ENCODE data around the gene TTC7B. TPM values are rescaled to one million over a fixed set of nuclear protein-coding genes. Genes with fewer than 3 reads are reported as not detected.

TTC7B gene
- polyA plus RNA-seq, 1 donor (not counting 4 experiments of a cell fraction or from before 2014, with no cell fraction given), result 21.4 TPM

- no peak for TF ChIP-seq EZH2 (IDR thresholded peaks at IDR 0.05; ENCODE audit: low read length)
- no peak for TF ChIP-seq CTCF (optimal IDR thresholded peaks at IDR 0.05 in 1 of 3, IDR thresholded peaks at IDR 0.05 in 1 of 3, conservative IDR thresholded peaks at IDR 0.05 in 1 of 3; ENCODE audit: extremely low read depth in 1 of 3, insufficient read depth in 2 of 3, low read length in 3 of 3)
- FAIRE-seq, result no peak
- H3K9ac ChIP-seq (ENCODE audit: control insufficient read depth, extremely low read depth, insufficient read depth, low read length), result no peak overlapping the region
- no peaks in the 10 kb centered on the region for H4K20me1 ChIP-seq (ENCODE audit: control insufficient read depth, extremely low read depth, insufficient read depth, low read length)
- no peaks in the 10 kb centered on the region for H3K9me1 ChIP-seq (ENCODE audit: control insufficient read depth, extremely low read depth, insufficient read depth, low read length)
- no peaks in the 10 kb centered on the region for H3K27me3 ChIP-seq (ENCODE audit: control insufficient read depth, extremely low read depth, insufficient read depth, low read length)
- no peak overlapping the region for H3K4me2 ChIP-seq (ENCODE audit: control insufficient read depth, extremely low read depth, insufficient read depth, low read depth, low read length)
- dilution Hi-C loops (cut with MboI; ENCODE audit: extremely low pct_ligation_motif_present, low sequenced_read_pairs), result no loop called here
- H3K79me2 ChIP-seq (ENCODE audit: control insufficient read depth, insufficient read depth, low read length), result no peaks in the 10 kb centered on the region
- no peaks in the 10 kb centered on the region for H3K4me1 ChIP-seq (ENCODE audit: control insufficient read depth, extremely low read depth, insufficient read depth, low read length)
- no peaks in the 10 kb centered on the region for H3K36me3 ChIP-seq (ENCODE audit: control insufficient read depth in 2 of 2, extremely low read depth in 1 of 2, insufficient read depth in 2 of 2, low read length in 2 of 2)
- no peak for DNase-seq (ENCODE audit: low read depth, low spot score)
- no peaks in the 10 kb centered on the region for H3K9me3 ChIP-seq (ENCODE audit: control insufficient read depth, low read depth, low read length)
- no peak overlapping the region for H3K4me3 ChIP-seq (ENCODE audit: control insufficient read depth in 2 of 3, extremely low read depth in 1 of 3, insufficient read depth in 2 of 3, low read depth in 1 of 3, low read length in 3 of 3)
- H2AFZ ChIP-seq (ENCODE audit: control insufficient read depth, low read length), result no peak overlapping the region
- H3K27ac ChIP-seq (ENCODE audit: control insufficient read depth, insufficient read depth, low read length), result no peak overlapping the region
These were observed 111.4 kb downstream of the TTC7B start for GRCh38 chr14:90704738-90705392.

- dilution Hi-C loops (cut with MboI; ENCODE audit: extremely low pct_ligation_motif_present, low sequenced_read_pairs), result no loop called here
- no peak overlapping the region for H3K4me2 ChIP-seq (ENCODE audit: control insufficient read depth, extremely low read depth, insufficient read depth, low read depth, low read length)
- H3K36me3 ChIP-seq (ENCODE audit: control insufficient read depth in 2 of 2, extremely low read depth in 1 of 2, insufficient read depth in 2 of 2, low read length in 2 of 2), result no peaks in the 10 kb centered on the region
- no peaks in the 10 kb centered on the region for H3K79me2 ChIP-seq (ENCODE audit: control insufficient read depth, insufficient read depth, low read length)
- no peak overlapping the region for H3K4me3 ChIP-seq (ENCODE audit: control insufficient read depth in 2 of 3, extremely low read depth in 1 of 3, insufficient read depth in 2 of 3, low read depth in 1 of 3, low read length in 3 of 3)
- H4K20me1 ChIP-seq (ENCODE audit: control insufficient read depth, extremely low read depth, insufficient read depth, low read length), result no peaks in the 10 kb centered on the region
- no peaks in the 10 kb centered on the region for H3K9me3 ChIP-seq (ENCODE audit: control insufficient read depth, low read depth, low read length)
- no peaks in the 10 kb centered on the region for H3K4me1 ChIP-seq (ENCODE audit: control insufficient read depth, extremely low read depth, insufficient read depth, low read length)
- H3K9me1 ChIP-seq (ENCODE audit: control insufficient read depth, extremely low read depth, insufficient read depth, low read length), result no peaks in the 10 kb centered on the region
- no peak overlapping the region for H2AFZ ChIP-seq (ENCODE audit: control insufficient read depth, low read length)
- H3K27ac ChIP-seq (ENCODE audit: control insufficient read depth, insufficient read depth, low read length), result no peak overlapping the region
- no peak for DNase-seq (ENCODE audit: low read depth, low spot score)
- no peak for FAIRE-seq
- TF ChIP-seq EZH2 (IDR thresholded peaks at IDR 0.05; ENCODE audit: low read length) (no peak), CTCF (optimal IDR thresholded peaks at IDR 0.05 in 1 of 3, IDR thresholded peaks at IDR 0.05 in 1 of 3, conservative IDR thresholded peaks at IDR 0.05 in 1 of 3; ENCODE audit: extremely low read depth in 1 of 3, insufficient read depth in 2 of 3, low read length in 3 of 3) (no peak)
- no peaks in the 10 kb centered on the region for H3K27me3 ChIP-seq (ENCODE audit: control insufficient read depth, extremely low read depth, insufficient read depth, low read length)
- no peak overlapping the region for H3K9ac ChIP-seq (ENCODE audit: control insufficient read depth, extremely low read depth, insufficient read depth, low read length)
These were observed 112.1 kb downstream of the TTC7B start for GRCh38 chr14:90703841-90704737.

Measured in keratinocyte (primary cell).